Non-pigmented ciliary epithelial cell (primary cell): ENCODE measurements around the gene PCNX3.

Source experiments
- DNase-seq: peaks from one replicate; pipeline ENCODE4 v3.0.0-alpha.2; 2010; ENCODE audit warnings: low read depth

Gene PCNX3

DNA sequence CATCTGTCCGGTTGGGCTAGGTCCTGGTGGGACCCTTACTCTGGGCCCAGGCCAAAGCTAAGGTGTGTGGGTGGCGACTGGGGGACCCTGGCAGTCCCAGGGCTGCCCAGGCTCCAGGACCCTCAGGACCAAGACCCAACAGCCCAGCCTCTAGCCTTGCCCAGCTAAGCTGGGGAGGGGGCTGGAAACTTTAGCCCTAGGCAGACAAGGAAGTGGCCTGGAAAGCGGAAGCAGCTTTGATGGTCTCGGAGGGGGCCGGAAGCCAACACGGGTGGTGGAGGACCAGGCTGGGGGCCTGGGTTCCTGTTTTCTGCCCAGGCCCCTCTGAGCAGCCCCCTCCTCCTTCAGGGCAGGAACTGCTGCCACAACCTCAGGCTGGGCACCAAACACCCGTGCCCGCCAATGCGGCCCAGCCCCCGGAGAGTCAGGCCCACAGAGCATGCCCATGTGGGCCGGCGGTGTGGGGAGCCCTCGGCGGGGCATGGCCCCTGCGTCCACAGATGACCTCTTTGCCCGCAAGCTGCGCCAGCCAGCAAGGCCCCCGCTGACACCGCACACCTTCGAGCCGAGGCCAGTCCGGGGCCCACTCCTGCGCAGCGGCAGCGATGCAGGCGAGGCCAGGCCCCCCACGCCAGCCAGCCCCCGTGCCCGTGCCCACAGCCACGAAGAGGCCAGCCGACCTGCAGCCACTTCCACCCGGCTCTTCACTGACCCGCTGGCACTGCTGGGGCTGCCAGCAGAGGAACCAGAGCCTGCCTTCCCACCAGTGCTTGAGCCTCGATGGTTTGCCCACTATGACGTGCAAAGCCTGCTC, 25.1 kb downstream of the PCNX3 start:
- no peak for DNase-seq

- DNase-seq = no peak
These were observed 25.9 kb downstream of the PCNX3 start for GRCh38 chr11:65641297-65642013.

GRCh38 chr11:65642014-65642671, 26.6 kb downstream of the PCNX3 start:
- no peak for DNase-seq

GRCh38 chr11:65643971-65644370, 28.4 kb downstream of the PCNX3 start:
- DNase-seq = no peak

DNA sequence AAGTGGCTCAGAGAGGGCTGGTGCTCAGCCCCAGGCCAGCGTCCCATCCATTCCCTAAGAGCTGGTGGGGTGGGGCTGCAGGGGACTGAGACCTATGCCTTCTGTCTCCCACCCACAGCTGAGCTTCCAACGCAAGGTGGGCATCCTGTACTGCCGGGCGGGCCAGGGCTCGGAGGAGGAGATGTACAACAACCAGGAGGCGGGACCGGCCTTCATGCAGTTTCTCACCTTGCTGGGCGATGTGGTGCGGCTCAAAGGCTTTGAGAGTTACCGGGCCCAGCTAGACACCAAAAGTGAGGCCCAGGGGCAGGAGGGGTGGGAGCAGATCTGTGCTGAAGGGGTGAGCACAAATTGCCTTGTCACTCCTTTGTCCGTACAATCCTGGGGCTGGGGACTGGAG, 29.3 kb downstream of the PCNX3 start:
- DNase-seq = no peak

DNA sequence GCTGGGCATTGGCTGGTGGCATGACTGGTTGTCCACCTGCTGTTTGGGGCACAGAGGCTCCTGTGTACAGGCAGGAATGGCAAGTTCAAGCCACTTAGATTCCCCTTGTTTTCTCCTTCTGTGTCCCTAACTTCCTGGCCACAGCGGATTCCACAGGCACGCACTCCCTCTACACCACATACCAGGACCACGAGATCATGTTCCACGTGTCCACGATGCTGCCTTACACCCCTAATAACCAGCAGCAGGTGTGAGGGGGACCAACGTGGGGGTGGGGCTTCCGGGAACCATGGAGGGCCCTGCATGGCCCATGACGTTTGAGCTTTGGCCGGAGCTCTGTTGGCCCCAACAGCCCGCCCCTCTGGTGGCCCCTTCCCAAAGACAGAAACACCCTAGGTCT, 30.1 kb downstream of the PCNX3 start:
- no peak for DNase-seq

DNA sequence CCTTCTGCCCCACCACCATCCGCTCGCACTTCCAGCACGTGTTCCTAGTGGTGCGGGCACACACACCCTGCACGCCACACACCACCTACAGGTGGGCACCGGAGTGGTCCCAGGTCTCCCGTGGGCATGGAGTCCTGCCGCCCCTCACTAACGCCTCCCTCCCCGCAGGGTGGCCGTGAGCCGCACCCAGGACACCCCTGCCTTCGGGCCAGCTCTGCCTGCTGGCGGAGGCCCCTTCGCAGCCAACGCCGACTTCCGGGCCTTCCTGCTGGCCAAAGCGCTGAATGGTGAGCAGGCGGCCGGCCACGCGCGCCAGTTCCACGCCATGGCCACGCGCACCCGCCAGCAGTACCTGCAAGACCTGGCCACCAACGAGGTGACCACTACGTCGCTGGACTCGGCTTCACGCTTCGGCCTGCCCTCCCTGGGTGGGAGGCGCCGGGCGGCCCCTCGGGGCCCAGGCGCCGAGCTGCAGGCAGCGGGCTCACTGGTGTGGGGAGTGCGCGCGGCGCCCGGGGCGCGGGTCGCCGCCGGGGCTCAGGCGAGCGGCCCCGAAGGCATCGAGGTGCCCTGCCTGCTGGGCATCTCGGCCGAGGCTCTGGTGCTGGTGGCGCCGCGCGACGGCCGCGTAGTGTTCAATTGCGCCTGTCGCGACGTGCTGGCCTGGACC, 30.8 kb downstream of the PCNX3 start:
- DNase-seq = no peak

DNA sequence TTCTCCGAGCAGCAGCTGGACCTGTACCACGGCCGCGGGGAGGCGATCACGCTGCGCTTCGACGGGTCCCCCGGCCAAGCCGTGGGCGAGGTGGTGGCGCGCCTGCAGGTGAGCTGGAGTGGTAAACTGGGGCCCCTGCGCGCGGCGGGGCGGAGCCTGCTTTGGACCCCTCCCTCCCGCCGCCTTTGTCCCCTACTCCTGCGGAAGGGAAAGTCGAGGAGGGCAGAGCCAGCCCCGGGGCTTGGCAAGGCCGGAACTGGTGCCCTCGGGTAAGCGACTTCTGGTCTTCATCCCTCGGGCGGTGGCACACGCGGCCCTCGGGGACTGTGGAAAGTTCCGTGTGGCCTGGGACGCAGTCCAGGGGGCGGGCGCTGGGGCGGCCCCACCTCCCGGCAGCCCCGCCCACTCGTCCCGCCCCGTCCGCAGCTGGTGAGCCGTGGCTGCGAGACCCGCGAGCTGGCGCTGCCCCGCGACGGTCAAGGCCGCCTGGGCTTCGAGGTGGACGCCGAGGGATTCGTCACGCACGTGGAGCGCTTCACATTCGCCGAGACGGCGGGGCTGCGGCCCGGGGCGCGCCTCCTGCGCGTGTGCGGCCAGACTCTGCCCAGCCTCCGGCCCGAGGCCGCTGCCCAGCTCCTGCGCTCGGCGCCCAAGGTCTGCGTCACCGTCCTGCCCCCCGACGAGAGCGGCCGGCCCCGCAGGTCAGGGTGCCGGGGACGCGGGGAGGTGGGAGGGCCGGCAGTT, 31.6 kb downstream of the PCNX3 start:
- DNase-seq = no peak

DNA sequence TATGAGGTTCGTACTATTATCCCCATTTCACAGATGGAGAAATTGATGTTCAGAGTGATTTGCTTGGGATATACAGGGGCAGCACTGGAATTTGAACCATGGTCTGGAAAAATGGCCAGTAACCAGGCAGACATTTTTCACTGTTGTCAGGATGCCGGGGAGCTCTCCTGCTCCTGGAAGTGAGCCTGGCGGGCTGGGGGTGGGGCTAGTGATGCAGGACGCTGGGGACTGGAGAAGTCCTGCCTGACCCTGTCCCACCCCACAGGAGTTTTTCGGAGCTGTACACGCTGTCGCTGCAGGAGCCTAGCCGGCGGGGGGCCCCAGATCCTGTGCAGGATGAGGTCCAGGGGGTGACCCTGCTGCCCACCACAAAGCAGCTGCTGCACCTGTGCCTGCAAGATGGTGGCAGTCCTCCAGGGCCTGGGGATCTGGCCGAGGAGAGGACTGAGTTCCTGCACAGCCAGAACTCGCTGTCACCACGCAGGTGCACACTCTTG, 33.5 kb downstream of the PCNX3 start:
- no peak for DNase-seq

DNA sequence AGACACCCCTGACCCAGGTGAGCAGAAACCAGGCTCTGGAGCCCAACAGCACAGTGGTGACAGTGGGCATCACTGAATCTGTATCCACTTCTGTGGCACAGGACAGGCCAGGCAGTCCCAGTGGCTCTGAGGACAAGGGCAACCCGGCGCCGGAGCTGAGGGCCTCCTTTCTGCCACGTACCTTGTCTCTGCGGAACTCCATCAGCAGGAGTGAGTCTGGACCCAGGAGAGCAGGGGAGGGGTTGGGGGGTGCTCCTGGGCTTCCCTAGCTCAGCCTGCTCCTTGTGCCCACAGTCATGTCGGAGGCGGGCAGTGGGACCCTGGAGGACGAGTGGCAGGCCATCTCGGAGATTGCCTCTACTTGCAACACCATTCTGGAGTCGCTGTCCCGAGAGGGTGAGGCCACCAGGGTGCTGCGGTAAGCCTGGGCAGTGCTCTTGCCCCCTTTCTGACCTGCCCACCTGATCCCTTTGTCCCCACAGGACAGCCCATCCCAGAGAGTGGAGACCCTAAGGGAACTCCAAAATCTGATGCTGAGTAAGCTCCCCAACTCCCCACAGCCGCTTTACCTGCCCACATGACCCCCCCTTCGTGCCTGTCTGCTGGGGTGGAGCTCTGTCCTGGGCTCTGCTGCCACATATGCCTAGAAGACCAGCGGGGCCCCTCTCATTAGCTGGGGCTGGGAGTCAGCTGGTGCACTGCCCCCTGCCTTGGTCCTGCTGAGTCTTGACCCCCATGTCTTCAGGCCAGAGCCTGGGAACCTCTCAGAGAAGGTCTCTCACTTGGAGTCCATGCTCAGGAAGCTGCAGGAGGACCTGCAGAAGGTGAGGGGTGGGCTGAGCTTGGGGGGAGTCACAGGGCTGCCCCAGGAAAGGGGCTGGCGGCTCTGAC, 34.3 kb downstream of the PCNX3 start:
- DNase-seq = no peak

DNA sequence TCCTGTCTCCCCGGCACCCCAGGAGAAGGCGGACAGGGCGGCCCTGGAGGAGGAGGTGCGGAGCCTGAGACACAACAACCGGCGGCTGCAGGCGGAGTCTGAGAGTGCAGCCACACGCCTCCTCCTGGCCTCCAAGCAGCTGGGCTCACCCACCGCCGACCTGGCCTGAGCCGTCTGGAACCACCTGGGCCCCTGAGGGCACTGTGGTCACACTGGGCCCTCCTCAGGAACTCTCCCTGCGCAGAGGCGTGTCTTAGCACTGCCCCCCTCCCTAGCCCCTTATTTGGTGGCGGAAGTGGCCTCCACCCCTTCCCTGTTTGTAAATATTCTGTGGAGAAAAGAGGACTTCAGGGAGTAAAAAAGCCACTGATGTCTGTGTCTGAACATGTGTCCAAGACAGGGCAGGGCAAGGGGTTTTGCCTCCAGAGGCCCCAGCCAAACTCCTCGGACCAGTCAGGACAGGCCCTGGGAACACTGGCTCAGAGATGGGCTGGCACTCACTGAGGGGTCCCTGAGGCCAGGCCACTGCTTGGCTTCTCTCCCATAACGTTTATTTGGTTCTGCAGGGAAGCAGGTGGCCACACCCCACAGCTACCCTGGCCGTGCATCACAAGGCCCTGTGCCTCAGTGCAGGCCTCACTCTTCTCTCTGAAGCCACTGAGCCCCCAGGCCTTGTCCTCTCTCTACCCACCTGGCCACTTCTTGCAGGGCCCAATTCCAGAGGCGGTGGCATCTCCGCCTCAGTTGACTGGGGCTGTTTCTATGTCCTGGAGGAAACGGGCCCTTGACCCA, 35.2 kb downstream of the PCNX3 start:
- DNase-seq = no peak

- DNase-seq = no peak
These were observed 35.7 kb downstream of the PCNX3 start for GRCh38 chr11:65651339-65651588.

DNA sequence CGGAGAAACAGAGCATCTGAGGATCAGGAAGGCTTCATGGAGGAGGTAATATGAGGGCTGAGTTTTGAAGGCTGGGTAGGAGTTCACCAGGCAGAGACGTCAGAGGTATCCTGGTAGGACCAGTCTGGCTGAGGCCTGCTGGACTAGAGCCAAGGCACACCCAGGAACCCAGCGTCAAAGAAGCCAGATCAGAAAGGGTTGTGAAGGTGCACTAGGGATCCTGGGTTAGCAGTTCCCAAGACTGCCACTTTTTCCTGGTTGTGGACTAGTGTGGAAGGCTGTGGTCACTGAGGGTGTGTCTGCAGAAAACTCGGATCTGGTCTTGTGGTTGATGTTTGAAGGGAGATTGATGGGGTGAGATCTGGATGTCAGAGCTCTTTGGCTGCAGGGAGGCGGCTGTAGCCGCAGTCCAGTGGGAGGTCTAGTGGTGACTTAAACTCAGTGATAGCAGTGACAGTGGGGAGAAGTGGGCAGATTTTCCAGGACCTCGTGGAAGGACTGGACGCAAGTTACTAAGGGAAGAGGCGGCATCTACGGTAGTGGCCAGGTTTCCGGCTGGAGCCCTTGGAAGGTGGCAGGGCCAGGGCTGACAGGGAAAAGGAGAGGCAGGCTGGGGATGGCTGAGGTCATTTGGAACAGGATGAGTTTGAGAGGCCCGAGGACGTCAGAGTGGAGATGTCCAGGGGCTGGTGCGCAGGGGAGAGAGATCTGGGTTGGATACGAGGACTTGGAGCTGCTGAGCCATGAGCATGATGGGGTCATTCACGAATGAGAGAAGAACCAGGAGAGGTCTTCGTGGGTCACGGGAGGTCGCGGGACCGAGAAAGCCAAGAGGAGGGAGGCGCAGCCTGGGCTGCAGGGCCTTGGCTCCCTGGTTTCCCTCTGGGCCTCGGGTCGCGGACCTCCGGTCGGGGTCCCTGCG, 36.3 kb downstream of the PCNX3 start:
- no peak for DNase-seq

DNA sequence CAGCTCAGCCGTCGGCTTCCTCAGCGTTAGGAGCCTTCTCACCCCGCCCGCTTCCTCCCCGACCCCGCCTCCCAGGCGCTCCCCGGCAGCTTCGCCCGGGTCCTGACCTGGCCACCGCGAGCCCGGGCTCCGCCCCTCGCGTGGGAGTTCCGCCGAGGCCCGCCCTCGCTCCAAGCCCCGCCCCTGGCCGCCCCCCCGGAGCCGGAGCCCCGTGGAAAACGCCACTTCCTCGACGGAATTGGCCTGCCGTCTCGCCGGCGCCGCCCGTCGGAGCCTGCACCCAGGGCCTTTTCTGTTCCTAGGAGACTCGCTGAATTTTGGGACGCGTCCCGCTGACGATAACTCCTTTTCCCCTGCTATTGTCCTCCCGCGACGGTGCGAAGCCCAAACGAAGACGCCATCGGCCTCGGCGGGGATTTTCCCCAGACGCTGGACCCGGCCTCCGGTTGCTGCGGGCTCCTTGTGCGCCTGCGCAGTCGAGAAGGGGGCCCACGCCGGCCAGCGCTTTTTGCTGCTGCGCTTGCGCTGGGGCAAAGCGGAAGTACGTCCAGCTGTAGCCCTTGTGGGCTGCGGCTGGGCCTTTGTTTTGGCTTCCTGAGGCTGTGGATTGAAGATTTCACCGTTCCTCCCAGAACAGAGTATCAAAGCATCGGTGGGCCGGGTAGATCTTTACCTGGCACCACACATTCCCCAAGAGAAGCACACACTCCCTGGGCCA, 37.1 kb downstream of the PCNX3 start:
- DNase-seq = no peak

GRCh38 chr11:65653229-65654225, 38.0 kb downstream of the PCNX3 start:
- no peak for DNase-seq

GRCh38 chr11:65654375-65655349, 39.1 kb downstream of the PCNX3 start:
- no peak for DNase-seq
